CD4-positive, alpha-beta memory T cell (primary cell): Measurements from ENCODE around the gene GAS7. TPM values are rescaled to one million over a fixed set of nuclear protein-coding genes. Genes with fewer than 3 reads are reported as not detected.
A peak's percentile ranks its signal among the peaks of the same experiment; 100 is the strongest.

Source experiments
- CTCF ChIA-PET: fragments of 350-600 bp; sonication (Branson Sonifier 250); formaldehyde crosslinking; loops from one replicate; lab custom pipeline; 2021; ENCODE audit warnings: inconsistent platforms; ENCODE audit not compliant: partially characterized antibody; lab: Charles Lee
- POLR2A ChIA-PET: fragments of 350-600 bp; sonication (Branson Sonifier 250); formaldehyde crosslinking; loops from one replicate; lab custom pipeline; 2021; ENCODE audit not compliant: partially characterized antibody; lab: Charles Lee
- DNase-seq, 5 donors: peaks; one replicate each; pipeline versions ENCODE4 v3.0.0 to v3.0.0-alpha.2; 2020 to 2022; ENCODE audit warnings: mixed read lengths in 1 of 5
- H3K27ac ChIP-seq: one replicate; pipeline ENCODE4 v1.7.0; 2013; ENCODE audit warnings: low read depth, low read length
- H3K27me3 ChIP-seq: 2 replicates; pipeline ENCODE4 v1.7.0; 2013; ENCODE audit warnings: mild to moderate bottlenecking, low read length, moderate library complexity; ENCODE audit not compliant: insufficient read depth
- H3K36me3 ChIP-seq: 2 replicates; pipeline ENCODE4 v1.7.0; 2013; ENCODE audit warnings: mild to moderate bottlenecking, low read length, moderate library complexity; ENCODE audit not compliant: insufficient read depth
- H3K4me1 ChIP-seq: 2 replicates; pipeline ENCODE4 v1.7.0; 2013; ENCODE audit warnings: mild to moderate bottlenecking, low read length, moderate library complexity; ENCODE audit not compliant: insufficient read depth
- H3K4me3 ChIP-seq, 2 donors: one replicate each; pipeline ENCODE4 v1.7.0; 2013; ENCODE audit warnings: low read length in 2 of 2, mild to moderate bottlenecking in 1 of 2
- H3K9me3 ChIP-seq, 2 donors: one replicate each; pipeline ENCODE4 v1.7.0; 2013; ENCODE audit warnings: low read length in 2 of 2, control low read depth in 1 of 2; ENCODE audit not compliant: control insufficient read depth in 1 of 2
- H3K27ac Mint-ChIP-seq, 7 donors: one replicate each; pipeline ENCODE4 v1.8.0; 2020 to 2021; ENCODE audit warnings: mixed read lengths in 7 of 7, mild to moderate bottlenecking in 6 of 7, inconsistent platforms in 3 of 7, moderate library complexity in 3 of 7
- H3K27me3 Mint-ChIP-seq, 2 donors: one replicate each; pipeline ENCODE4 v1.8.0; 2020 to 2021; ENCODE audit warnings: mixed read lengths in 2 of 2
- H3K36me3 Mint-ChIP-seq, 2 donors: one replicate each; pipeline ENCODE4 v1.8.0; 2020 to 2021; ENCODE audit warnings: mixed read lengths in 2 of 2, inconsistent platforms in 1 of 2, mild to moderate bottlenecking in 1 of 2
- H3K4me1 Mint-ChIP-seq, 4 donors: one replicate each; pipeline ENCODE4 v1.8.0; 2020 to 2021; ENCODE audit warnings: mixed read lengths in 4 of 4, mild to moderate bottlenecking in 1 of 4
- H3K4me3 Mint-ChIP-seq, 8 donors: one replicate each; pipeline ENCODE4 v1.8.0; 2020 to 2021; ENCODE audit warnings: mixed read lengths in 8 of 8, mild to moderate bottlenecking in 7 of 8, moderate library complexity in 6 of 8, inconsistent platforms in 3 of 8
- H3K9me3 Mint-ChIP-seq, 8 donors: one replicate each; pipeline ENCODE4 v1.8.0; 2020 to 2021; ENCODE audit warnings: mixed read lengths in 8 of 8, mild to moderate bottlenecking in 5 of 8, inconsistent platforms in 3 of 8, moderate library complexity in 1 of 8
- intact Hi-C: fragments of 100-400 bp; cut with micrococcal nuclease; formaldehyde crosslinking; loops from one replicate; pipeline ENCODE4 v1.15.1; 2023
- polyA plus RNA-seq, 2 donors: library from polyadenylated mRNA; unstranded; fragments of 300-500 nt; fragmentation: Illumina TruSeq; gene quantifications; one replicate each; pipeline ENCODE4 v1.2.3, GENCODE V29; 2021
- total RNA-seq, 2 experiments: library from RNA; stranded (reverse); gene quantifications; one replicate each; pipeline ENCODE4 v1.2.3, GENCODE V29; 2021

GAS7 gene
- total and polyA plus RNA-seq, 4 experiments from 2014 or later = 0.42 to 5.2 (median 3.0) TPM

DNA sequence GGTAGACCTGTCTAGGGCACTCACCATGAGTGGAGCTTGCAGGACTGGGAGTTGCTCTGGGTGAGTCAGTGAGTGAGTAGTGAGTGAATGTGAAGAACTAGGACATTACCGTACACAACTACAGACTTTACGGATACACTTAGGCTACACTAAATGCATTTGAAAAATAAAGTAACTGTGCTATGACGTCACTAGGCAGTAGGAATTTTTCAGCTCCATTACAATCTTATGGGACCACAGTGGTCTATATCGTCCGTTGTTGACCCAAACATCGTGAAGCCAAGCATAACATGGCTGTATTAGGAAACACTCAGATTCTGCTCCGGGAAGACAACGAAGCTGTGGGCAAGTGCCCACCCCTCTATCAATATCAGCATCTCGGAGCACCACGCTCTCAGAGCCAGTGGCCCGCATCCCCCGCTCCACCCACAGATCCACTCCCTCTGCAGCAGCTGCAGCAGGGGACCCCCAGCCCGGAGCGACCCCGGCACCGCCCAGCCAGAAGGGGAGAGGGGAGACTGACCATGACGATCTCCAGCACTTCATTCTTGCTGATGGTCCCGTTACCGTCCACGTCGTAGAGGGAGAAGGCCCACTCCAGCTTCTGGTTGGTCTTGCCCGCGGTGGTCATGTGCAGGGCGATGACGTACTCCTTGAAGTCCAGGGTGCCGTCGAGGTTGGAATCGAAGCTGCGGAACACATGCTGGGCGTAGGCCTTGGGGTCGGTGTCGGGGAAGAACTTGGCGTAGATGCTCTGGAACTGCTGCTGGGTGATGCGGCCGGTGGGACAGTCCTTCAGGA lies 293.9 kb downstream of the GAS7 start:
- intact Hi-C loops = no loop called here
- ChIA-PET CTCF (no interaction called here), POLR2A (no interaction called here)
- no peak overlapping the region for H3K27ac Mint-ChIP-seq
- H3K9me3 ChIP-seq = no peaks in the 10 kb centered on the region
- H3K4me3 ChIP-seq = no peak overlapping the region
- H3K27me3 ChIP-seq = no peaks in the 10 kb centered on the region
- H3K36me3 Mint-ChIP-seq = no peaks in the 10 kb centered on the region
- H3K4me3 Mint-ChIP-seq = no peak overlapping the region
- H3K4me1 Mint-ChIP-seq = no peaks in the 10 kb centered on the region
- H3K27me3 Mint-ChIP-seq = peaks cover 5 to 12% of the 10 kb centered on the region in 2 donors
- H3K4me1 ChIP-seq = no peaks in the 10 kb centered on the region
- DNase-seq = no peak
- peaks cover 0 to 5% (median 0%) of the 10 kb centered on the region in 8 donors for H3K9me3 Mint-ChIP-seq
- H3K27ac ChIP-seq = no peak overlapping the region
- H3K36me3 ChIP-seq = no peaks in the 10 kb centered on the region

GRCh38 chr17:9902120-9902519 lies 296.3 kb downstream of the GAS7 start:
- DNase-seq = no peak
- CTCF ChIA-PET = no interaction called here
- Mint-ChIP-seq H3K4me3 (no peak overlapping the region), H3K27me3 (peaks cover 3 to 9% of the 10 kb centered on the region in 2 donors), H3K27ac (no peak overlapping the region), H3K9me3 (peaks cover 0 to 5% (median 0%) of the 10 kb centered on the region in 8 donors), H3K4me1 (no peaks in the 10 kb centered on the region), H3K36me3 (no peaks in the 10 kb centered on the region)
- Histone ChIP-seq H3K9me3 (no peaks in the 10 kb centered on the region), H3K27ac (no peak overlapping the region), H3K4me3 (no peak overlapping the region), H3K27me3 (no peaks in the 10 kb centered on the region), H3K36me3 (no peaks in the 10 kb centered on the region), H3K4me1 (no peaks in the 10 kb centered on the region)
- POLR2A ChIA-PET = no interaction called here
- intact Hi-C loops = no loop called here

- intact Hi-C loops = no loop called here
- peaks cover 0 to 4% (median 0%) of the 10 kb centered on the region in 8 donors for H3K9me3 Mint-ChIP-seq
- H3K27me3 Mint-ChIP-seq = peaks cover 9 to 11% of the 10 kb centered on the region in 2 donors
- H3K4me1 Mint-ChIP-seq = no peaks in the 10 kb centered on the region
- no peak overlapping the region for H3K27ac Mint-ChIP-seq
- H3K27ac ChIP-seq = no peak overlapping the region
- no peaks in the 10 kb centered on the region for H3K4me1 ChIP-seq
- POLR2A ChIA-PET = no interaction called here
- no peak for DNase-seq
- no peaks in the 10 kb centered on the region for H3K36me3 Mint-ChIP-seq
- no peak overlapping the region for H3K4me3 ChIP-seq
- H3K36me3 ChIP-seq = no peaks in the 10 kb centered on the region
- H3K9me3 ChIP-seq = no peaks in the 10 kb centered on the region
- no peaks in the 10 kb centered on the region for H3K27me3 ChIP-seq
- CTCF ChIA-PET = interaction anchor here (0.5 kb wide), 1 partner anchor 371 kb away, joined by 5 read pairs; no protein-coding TSS in a partner anchor
- H3K4me3 Mint-ChIP-seq = no peak overlapping the region
Measured at GRCh38 chr17:9900784-9901183, 297.6 kb downstream of the GAS7 start.

DNA sequence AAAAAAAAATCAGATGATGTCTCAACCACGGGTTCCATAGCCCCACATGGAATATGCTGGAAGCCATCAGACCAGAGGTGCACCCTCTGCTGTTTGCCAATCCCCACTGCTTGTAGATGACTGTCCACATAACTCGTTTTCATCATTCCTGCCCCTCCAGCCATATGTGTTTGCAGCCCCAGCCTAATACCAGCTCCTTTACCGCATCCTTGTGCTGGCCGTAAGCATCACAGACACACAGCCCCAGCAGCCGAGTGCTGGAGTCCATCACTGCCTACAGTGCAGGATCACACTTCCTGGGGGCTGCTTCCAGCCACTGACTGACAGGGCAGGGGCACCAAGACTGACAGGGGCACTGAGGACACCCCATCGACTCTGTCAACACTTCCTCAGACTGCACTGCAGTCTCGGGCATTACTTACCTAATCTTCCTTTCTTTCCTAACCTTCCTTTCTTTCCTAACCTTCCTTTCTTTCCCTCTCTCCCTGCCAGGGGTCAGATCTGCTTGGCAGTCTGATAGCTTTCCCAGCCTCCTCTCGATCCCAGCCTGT lies 298.3 kb downstream of the GAS7 start:
- Histone ChIP-seq H3K27me3 (no peaks in the 10 kb centered on the region), H3K9me3 (no peaks in the 10 kb centered on the region), H3K36me3 (no peaks in the 10 kb centered on the region), H3K4me1 (no peaks in the 10 kb centered on the region), H3K4me3 (no peak overlapping the region), H3K27ac (no peak overlapping the region)
- Mint-ChIP-seq H3K27ac (no peak overlapping the region), H3K9me3 (peaks cover 0 to 2% (median 0%) of the 10 kb centered on the region in 8 donors), H3K4me3 (no peak overlapping the region), H3K27me3 (peaks cover 6 to 14% of the 10 kb centered on the region in 2 donors), H3K36me3 (no peaks in the 10 kb centered on the region), H3K4me1 (no peaks in the 10 kb centered on the region)
- CTCF ChIA-PET = no interaction called here
- DNase-seq = no peak
- POLR2A ChIA-PET = no interaction called here
- intact Hi-C loops = no loop called here

- no peak for DNase-seq
- Histone ChIP-seq H3K27ac (no peak overlapping the region), H3K36me3 (no peaks in the 10 kb centered on the region), H3K9me3 (no peaks in the 10 kb centered on the region), H3K4me1 (no peaks in the 10 kb centered on the region), H3K27me3 (no peaks in the 10 kb centered on the region), H3K4me3 (no peak overlapping the region)
- CTCF ChIA-PET = no interaction called here
- no peak overlapping the region for H3K4me3 Mint-ChIP-seq
- peak overlapping the region in 1 of 7 donors; percentile 19 for H3K27ac Mint-ChIP-seq
- POLR2A ChIA-PET = no interaction called here
- no peaks in the 10 kb centered on the region for H3K4me1 Mint-ChIP-seq
- H3K27me3 Mint-ChIP-seq = peaks cover 6 to 19% of the 10 kb centered on the region in 2 donors
- H3K36me3 Mint-ChIP-seq = no peaks in the 10 kb centered on the region
- intact Hi-C loops = no loop called here
- peaks cover 0 to 2% (median 0%) of the 10 kb centered on the region in 8 donors for H3K9me3 Mint-ChIP-seq
Measured at GRCh38 chr17:9899280-9900043, 298.9 kb downstream of the GAS7 start.

DNA sequence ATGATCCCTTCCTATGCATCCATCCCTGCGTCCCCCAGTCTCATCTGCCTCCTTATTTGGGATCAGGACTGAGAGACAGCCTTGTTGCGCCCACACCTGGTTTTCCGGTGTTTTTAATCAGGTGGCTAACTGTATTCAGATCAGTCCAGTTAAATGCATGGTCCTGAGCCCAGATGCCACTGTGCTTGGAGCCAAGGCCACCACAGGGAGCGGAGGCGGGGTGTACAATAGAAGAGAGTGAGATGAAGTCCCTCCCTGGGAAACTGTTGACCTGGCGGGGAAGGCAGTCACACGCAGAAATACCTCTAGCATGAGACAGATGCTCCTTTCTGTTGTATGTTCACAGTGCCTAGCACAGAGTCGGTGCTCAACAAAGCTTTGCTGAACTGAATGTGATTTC lies 299.6 kb downstream of the GAS7 start:
- Histone ChIP-seq H3K27me3 (no peaks in the 10 kb centered on the region), H3K36me3 (no peaks in the 10 kb centered on the region), H3K27ac (no peak overlapping the region), H3K4me1 (no peaks in the 10 kb centered on the region), H3K9me3 (no peaks in the 10 kb centered on the region), H3K4me3 (no peak overlapping the region)
- ChIA-PET CTCF (no interaction called here), POLR2A (no interaction called here)
- Mint-ChIP-seq H3K9me3 (peaks cover 0 to 2% (median 0%) of the 10 kb centered on the region in 8 donors), H3K4me1 (no peaks in the 10 kb centered on the region), H3K27me3 (peaks cover 6 to 19% of the 10 kb centered on the region in 2 donors), H3K4me3 (no peak overlapping the region), H3K36me3 (no peaks in the 10 kb centered on the region), H3K27ac (no peak overlapping the region)
- DNase-seq = no peak
- intact Hi-C loops = no loop called here

DNA sequence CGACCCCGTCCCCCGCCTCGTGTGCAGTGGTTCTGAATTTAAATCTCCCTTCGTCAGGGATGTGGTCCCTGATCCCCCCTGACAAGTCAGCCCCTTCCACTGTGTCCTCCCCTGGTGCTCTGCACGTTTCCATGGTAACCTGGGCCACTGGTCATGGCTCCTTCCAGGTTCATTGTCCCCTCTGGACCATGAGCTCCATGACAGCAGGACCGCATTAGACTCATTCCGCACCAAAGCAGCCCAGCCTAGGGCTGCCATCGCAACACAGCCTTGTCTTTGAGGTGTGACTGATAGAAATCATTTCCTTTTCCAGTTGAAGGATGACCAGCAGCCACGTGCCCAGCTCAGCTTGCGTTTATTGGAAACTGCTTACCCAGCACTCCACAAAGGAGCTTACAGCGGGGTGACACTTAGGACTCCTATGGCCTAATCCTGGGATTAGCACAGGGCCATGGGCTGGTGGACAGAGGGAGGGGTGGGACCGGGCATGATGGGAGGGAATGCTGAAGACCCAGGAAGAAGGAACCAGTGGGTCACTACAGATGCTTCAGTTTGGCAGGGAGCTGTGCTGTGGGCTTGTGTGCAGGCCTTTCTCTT lies 300.9 kb downstream of the GAS7 start:
- no peaks in the 10 kb centered on the region for H3K4me1 Mint-ChIP-seq
- H3K27ac ChIP-seq = no peak overlapping the region
- CTCF ChIA-PET = interaction anchor here (0.8 kb wide), 1 partner anchor 8 kb away, joined by 4 read pairs; no protein-coding TSS in a partner anchor

More for the DNA sequence above, 300.9 kb downstream of the GAS7 start:
- H3K36me3 Mint-ChIP-seq = no peaks in the 10 kb centered on the region
- H3K9me3 ChIP-seq = no peaks in the 10 kb centered on the region
- H3K27ac Mint-ChIP-seq = no peak overlapping the region
- H3K4me3 ChIP-seq = no peak overlapping the region
- peaks cover 0 to 2% (median 0%) of the 10 kb centered on the region in 8 donors for H3K9me3 Mint-ChIP-seq
- H3K4me1 ChIP-seq = no peaks in the 10 kb centered on the region
- peaks cover 6 to 19% of the 10 kb centered on the region in 2 donors for H3K27me3 Mint-ChIP-seq
- H3K36me3 ChIP-seq = no peaks in the 10 kb centered on the region
- DNase-seq = no peak
- no peaks in the 10 kb centered on the region for H3K27me3 ChIP-seq
- intact Hi-C loops = no loop called here
- H3K4me3 Mint-ChIP-seq = no peak overlapping the region
- POLR2A ChIA-PET = no interaction called here
